Head of caudate nucleus (tissue), 42 donors: ENCODE data around the gene FAM217B.

ENCODE experiments used
- DNase-seq, 42 donors: peaks; one replicate each; pipeline versions ENCODE4 v3.0.0 to v3.0.0-alpha.2; 2020 to 2021; ENCODE audit warnings: mixed read lengths in 7 of 42
- intact Hi-C: fragments of 100-400 bp; cut with DNase I; formaldehyde crosslinking; loops from one replicate; pipeline ENCODE4 v1.15.0; 2022

The FAM217B gene

DNA sequence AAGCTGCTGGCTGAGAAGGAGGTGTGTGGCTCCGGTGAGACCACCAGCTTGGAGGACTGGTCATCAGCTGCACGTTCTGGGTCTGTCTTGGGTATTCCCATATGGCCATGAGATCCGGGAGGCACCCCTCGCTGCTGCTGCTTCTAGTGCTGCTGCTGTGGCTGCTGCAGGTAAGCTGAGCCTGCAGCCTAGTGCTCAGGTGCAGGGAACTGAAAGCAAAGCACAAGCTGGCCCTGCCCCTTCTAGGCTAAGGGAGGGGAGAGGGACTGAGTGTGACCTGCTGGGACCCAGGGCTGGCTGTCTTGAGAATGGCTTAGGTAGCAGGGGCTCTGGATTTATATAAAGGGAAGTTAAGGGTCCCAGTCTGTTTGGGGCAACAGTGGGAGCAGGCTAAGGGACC, 18.4 kb downstream of the FAM217B start:
- no peak for DNase-seq
- intact Hi-C loops: no loop called here

GRCh38 chr20:59961423-59961822, 21.2 kb downstream of the FAM217B start:
- intact Hi-C loops: no loop called here
- no peak for DNase-seq

GRCh38 chr20:59962155-59962554, 22.0 kb downstream of the FAM217B start:
- intact Hi-C loops: no loop called here
- DNase-seq: no peak

DNA sequence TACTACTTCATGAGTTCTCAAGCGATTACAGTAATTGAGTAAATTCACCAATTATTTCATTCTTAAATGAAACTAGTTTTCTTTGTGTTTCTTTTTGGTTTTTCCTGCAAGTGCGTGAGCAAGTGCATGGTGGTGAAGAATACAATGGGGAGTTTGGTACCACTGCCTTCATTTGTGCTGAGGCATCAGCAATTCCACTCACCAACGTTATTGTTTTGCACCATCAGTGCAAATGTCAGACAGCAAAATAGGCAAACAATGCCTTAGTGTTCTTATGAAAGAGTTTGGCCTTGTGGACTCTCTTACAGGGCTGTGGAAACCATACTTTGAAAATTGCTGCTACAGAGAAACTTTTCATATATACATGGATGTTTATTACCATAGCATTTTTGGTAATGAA, 26.2 kb downstream of the FAM217B start:
- DNase-seq: peak in 23 of 42 donors; percentile 19 to 79 (median 55)
- intact Hi-C loops: no loop called here

DNA sequence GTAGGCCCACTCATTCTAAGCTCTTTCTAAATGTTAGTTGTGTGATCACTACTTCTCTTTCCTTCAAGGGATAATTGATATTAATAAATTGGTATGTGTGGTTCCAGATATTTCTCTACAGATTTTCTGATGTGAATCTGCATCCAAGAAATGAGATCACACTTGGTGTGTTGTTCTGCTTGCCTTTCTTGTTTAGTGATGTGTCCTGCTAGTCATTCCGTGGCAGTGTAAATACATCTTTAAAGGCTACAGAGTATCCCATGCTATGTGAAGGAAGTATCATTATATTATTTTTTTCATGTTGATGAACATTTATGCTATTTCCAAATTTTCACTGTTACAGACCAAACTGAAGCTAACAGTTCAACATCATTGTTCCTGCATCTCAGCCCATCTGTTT, 31.2 kb downstream of the FAM217B start:
- intact Hi-C loops: no loop called here
- no peak for DNase-seq

DNA sequence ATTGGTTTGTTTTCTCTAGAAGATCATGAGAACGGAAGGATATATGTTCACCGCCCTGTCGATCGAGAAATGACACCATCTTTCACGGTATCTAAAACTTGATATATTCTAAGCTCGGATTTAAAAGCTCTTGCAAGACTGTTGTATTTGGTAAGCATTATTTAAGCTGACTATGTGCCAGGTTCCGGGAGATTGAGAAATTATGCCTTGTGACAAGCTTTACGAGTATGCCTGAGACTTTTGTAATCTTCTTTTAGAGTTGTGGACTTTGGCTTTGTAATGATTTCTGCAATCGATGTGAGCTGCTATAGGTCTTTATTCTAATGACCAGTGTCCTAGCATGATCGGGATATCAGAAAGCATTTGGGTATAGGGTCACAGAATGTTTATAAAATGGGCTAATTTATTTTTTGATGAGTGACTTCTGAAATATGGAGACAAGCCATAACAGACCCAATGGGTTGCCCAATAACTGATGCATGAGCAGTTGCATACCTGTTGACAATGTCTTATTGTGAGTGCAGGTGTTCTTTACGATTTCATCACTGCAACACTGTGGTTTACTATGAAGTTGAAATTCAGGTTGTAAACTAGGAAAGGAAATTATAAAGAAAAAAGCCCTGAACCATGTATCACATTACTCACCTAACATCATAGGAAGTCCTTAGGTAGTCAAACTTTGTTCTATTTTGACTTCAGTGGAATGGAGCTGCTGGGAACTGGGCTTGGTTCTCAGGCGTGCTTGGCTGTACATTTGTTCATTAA, 32.0 kb downstream of the FAM217B start:
- no peak for DNase-seq

DNA sequence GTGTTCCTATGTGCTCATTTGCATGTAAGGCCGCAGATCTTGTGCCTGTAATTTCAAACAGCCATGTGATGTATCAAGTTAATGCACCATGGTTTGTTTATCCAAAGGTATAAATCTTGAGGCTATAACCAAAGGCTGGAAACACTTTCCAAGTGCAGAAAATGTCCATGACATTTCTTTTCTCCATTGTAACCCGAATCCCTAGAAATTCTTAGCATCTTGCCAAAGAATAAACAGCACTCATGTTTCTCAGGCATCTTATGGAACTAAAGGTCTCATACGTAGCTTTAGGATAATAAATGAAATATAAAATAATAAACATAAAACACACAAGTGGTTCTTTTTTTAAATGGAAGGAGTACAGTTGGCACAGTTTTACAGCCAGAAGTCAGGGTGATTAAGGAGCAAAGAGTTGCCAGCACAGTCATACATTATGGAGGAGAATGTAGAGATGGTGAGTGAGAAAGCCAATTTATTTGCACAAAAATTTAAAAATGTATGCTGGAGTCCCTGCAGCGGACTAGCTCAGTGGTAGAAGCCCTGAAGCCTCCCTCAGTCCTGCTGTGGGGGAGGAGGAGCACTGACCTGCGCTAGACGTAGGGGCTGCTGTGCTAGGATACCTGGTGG, 36.1 kb downstream of the FAM217B start:
- intact Hi-C loops: no loop called here
- DNase-seq: no peak

More for the DNA sequence above, 32.0 kb downstream of the FAM217B start:
- intact Hi-C loops: no loop called here

- intact Hi-C loops: no loop called here
- peak in 35 of 42 donors; percentile 14 to 77 (median 54) for DNase-seq
Observed at GRCh38 chr20:59977086-59977485, 36.9 kb downstream of the FAM217B start.

DNA sequence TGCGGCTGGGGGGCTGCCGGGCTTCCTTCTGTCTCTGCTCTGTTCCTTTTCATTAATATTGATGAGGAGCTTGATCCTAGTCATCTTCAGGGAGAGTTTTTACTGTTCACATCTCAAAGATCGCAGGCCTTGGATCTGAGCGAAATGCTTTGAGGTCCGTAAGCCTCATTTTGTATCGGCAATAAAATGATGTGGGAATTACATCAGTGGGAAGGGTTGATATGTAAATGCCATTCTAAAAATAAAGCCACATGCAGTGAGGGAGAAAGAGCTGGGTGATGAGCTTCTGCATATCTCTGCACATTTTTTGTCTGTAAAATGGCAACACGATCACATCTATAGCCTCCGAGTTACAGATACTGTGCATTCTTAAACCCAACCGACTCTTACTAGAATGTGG, 42.9 kb downstream of the FAM217B start:
- intact Hi-C loops: no loop called here
- peak in 4 of 42 donors; percentile 11 to 34 (median 22) for DNase-seq

DNA sequence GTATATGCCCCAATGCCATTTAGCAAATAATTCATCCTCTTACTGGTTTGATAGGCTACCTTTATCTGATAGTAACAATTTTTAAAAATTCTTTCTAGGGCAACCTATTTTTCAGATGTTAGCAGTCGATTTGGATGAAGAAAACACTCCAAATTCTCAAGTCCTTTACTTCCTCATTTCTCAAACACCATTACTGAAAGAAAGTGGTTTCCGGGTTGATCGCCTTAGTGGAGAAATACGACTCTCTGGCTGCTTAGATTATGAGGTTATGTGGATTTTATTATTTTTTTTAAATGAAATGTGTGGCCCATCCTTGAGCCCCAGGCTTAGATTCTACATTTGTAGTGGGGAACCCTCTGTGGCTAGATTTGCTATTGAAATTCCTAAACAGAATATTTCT, 44.4 kb downstream of the FAM217B start:
- intact Hi-C loops: no loop called here

DNA sequence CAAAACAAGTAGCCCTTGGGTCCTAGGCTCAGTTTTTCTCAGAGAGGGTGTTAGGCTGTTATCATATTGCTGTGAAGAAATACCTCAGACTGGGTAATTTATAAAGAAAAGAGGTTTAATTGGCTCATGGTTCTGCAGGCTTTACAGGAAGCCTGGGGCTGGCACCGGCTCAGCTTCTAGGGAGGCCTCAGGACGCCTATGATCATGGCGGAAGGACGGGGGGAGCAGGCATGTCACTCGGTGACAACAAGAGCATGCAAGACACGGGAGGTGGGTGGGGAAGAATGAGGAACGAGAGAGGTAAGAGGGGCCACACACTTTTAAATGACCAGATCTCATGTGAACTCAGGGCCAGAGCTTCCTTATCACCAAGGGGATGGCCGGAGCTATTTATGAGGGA, 45.0 kb downstream of the FAM217B start:
- intact Hi-C loops: no loop called here
- DNase-seq: no peak

More for the DNA sequence above, 44.4 kb downstream of the FAM217B start:
- no peak for DNase-seq

GRCh38 chr20:59985864-59986263, 45.7 kb downstream of the FAM217B start:
- DNase-seq: peak in 1 of 42 donors; percentile 40
- intact Hi-C loops: no loop called here

DNA sequence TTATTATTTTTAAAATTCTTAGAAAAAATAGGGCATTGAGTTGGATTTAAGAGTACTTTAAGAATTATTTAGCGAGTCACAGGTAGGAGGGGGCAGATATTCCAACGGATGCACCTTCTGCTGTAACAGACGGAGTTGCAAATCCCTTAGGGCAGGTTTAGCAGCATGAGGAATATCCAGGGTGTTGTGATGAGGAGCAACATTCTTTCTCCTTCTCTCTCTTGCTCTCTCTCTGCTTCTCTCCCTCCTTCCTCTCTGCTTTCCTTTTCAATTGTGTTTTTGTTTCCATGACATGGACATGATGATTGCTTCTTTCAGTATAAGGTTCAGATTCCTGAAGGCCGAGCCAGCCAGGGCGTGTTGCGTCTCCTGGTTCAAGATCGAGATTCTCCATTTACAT, 46.9 kb downstream of the FAM217B start:
- DNase-seq: no peak
- intact Hi-C loops: no loop called here

GRCh38 chr20:59988141-59988540, 48.0 kb downstream of the FAM217B start:
- DNase-seq: no peak
- intact Hi-C loops: no loop called here

DNA sequence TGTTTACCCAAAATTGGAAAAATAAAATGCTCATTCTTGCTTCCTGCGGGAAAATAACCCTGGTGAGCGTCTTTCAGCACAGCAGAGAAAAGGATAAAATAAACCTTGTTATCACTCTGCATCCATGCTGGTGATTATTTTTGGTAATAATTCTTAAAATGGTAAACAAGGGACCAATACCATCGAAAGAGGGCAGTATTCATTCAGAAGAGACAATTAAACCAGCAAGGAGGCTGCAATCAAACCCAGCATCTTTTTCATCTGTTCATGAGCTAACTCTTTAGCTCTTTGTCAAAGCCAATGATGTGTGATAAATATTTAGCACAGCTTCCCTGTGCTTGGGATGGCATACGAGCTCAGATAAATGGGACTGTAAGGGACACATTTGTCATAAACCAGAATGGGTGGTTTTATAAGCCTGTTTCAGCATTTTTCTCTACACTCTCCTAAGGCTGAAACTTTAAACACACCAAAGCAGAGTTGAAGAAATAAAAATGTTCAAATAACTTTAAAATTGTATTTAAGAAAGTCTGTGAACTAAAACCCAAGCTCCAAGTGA, 52.4 kb downstream of the FAM217B start:
- no peak for DNase-seq
- intact Hi-C loops: no loop called here

- intact Hi-C loops: no loop called here
- DNase-seq: peak in 1 of 42 donors; percentile 21
Observed at GRCh38 chr20:59993736-59994430, 53.7 kb downstream of the FAM217B start.

GRCh38 chr20:59994697-59995122, 54.5 kb downstream of the FAM217B start:
- peak in 4 of 42 donors; percentile 24 to 58 (median 31) for DNase-seq
- intact Hi-C loops: no loop called here

DNA sequence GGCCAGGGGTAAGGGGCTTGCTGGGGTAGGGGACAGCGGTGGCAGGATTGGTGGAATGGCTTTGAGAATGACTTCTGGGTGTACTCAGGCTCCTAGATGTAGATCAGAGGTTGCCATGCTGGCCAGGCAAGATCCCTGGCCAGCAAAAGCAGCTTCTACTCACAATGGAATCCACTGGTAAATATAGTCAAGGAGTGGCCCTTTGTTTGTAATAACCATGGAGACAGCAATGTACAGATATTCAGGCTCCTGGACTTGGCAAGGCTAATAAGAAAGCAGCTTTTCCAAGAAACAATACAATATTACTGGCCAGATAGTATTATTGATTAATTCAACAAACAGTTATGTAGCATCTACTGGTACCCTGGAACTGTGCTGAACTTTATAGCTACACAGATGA, 55.9 kb downstream of the FAM217B start:
- intact Hi-C loops: no loop called here
- DNase-seq: no peak

GRCh38 chr20:59997896-59998295, 57.7 kb downstream of the FAM217B start:
- DNase-seq: no peak
- intact Hi-C loops: no loop called here
